Adipose tissue (tissue), 3 donors: ENCODE results near the gene MYZAP. TPM values are rescaled to one million over a fixed set of nuclear protein-coding genes. Genes with fewer than 3 reads are reported as not detected.

Source experiments
- H3K27ac ChIP-seq: one replicate; pipeline ENCODE4 v1.5.1; 2013; ENCODE audit warnings: low read depth, low read length
- WGBS, 3 donors: extraction: QIAGEN DNeasy Blood & Tissue Kit; methylation state at CpG; one replicate each; pipeline ENCODE4 v1.1.7; 2013; 5-methylcytosine and 5-hydroxymethylcytosine counted together
- polyA plus RNA-seq, 3 donors: library from polyadenylated mRNA; stranded (reverse); fragments of 200-250 nt; gene quantifications; one replicate each; pipeline ENCODE4 v1.2.3, GENCODE V29; 2013
- donor health status: healthy with polysubstance abuse.
- donor health status: Bipolar disorder and iron deficiency.
- donor health status: healthy.

MYZAP gene
- polyA plus RNA-seq, 3 donors = 8.1 to 62.3 (median 22.4) TPM

DNA sequence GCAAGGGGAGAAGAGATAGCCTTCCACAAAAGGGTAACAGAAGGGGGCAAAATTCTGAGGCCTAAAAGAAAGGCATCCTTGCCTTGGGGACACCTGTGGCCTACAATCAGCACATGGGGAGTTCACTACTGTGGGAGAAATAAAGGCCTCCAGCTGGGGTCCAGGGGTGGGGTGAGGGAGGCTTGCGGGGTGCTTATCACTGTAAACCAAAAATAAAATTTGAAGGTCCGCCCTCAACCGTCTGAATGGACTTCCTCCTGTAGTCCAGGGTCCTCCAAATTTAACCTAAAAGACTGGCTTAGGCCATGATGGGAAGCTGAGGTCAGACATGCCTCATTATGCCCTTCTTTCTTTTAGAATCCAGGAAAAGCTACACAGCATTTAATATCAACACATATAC, 112.7 kb downstream of the MYZAP start:
- no peak overlapping the region for H3K27ac ChIP-seq
- 88 to 94% (median 91%) methylated on average over 3 of the region's 3 CpGs for WGBS, 3 donors

- no peak overlapping the region for H3K27ac ChIP-seq
- WGBS, 3 donors = 77 to 82% (median 81%) methylated on average over 12 of the region's 12 CpGs
Observed at GRCh38 chr15:57705746-57706404, 114.2 kb downstream of the MYZAP start.

DNA sequence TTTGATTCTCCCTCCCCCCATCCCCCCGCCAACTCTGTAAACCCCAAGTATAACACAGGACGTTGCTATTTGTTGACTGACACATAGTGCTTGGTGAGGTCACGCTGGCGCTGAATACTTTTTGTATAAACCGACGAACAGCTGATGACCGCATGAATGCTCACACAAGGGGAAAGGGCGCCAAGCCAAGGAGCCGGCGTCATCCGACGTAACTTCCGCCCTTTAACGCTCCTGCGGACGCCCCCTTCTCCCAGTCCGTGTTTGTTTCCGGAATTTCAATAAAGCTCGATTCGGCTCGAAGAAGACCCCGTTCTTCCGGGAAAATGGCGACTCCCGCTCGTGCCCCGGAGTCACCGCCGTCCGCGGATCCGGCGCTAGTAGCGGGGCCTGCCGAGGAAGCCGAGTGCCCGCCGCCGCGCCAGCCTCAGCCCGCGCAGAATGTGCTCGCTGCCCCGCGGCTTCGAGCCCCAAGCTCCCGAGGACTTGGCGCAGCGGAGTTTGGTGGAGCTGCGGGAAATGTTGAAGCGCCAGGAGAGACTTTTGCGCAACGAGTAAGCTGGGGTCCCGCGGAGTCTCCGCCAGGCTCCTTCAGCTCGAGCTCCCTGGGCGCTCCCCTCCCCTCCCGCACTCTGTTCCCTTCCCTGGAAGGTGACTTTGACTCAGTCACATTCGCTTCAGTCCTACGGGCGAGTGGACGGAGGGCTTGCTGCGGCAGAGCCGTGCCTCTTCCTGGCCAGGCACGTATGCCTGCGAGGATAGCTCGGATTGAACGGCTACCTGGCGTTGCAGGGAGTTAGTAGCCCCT, 114.9 kb downstream of the MYZAP start, which contains the start of gene POLR2M:
TSS of gene POLR2M (plus strand) at position 310 of the 805 bp plus-strand sequence. CDS start at position 439, 129 bp downstream.
- WGBS, 3 donors = 4 to 5% (median 4%) methylated on average over 70 of the region's 70 CpGs
- H3K27ac ChIP-seq = peak within 1 kb of the TSS; percentile 51

DNA sequence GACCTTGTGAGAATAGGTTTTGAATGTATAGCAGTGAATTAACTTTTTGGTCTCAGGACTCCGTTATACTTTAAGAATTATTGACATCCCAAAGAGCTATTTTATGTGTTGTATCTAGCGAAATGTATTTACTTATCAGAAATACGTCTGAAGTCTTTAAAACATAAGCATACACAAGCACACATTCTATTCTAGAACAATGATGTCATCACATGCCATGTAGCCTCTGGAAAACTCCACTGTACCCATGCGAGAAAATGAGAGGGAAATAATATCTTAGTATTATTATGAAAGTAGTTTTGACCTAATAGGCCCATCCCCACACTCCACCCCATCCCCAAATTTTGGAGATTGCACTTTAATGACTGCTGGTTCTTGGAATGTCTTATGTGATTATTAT, 116.3 kb downstream of the MYZAP start:
- no peak overlapping the region for H3K27ac ChIP-seq
- WGBS, 3 donors = 36 to 72% (median 68%) methylated on average over 4 of the region's 4 CpGs

GRCh38 chr15:57718309-57718708, 126.6 kb downstream of the MYZAP start:
- no peak overlapping the region for H3K27ac ChIP-seq
- 39 to 90% (median 81%) methylated on average over 2 of the region's 2 CpGs for WGBS, 3 donors

GRCh38 chr15:57720867-57721266, 129.2 kb downstream of the MYZAP start:
- WGBS, 3 donors = 40 to 75% (median 45%) methylated on average over 3 of the region's 3 CpGs
- H3K27ac ChIP-seq = no peak overlapping the region

- H3K27ac ChIP-seq = no peak overlapping the region
- WGBS, 3 donors = 80 to 94% (median 91%) methylated on average over 3 of the region's 3 CpGs
Observed at GRCh38 chr15:57726411-57726810, 134.7 kb downstream of the MYZAP start.

DNA sequence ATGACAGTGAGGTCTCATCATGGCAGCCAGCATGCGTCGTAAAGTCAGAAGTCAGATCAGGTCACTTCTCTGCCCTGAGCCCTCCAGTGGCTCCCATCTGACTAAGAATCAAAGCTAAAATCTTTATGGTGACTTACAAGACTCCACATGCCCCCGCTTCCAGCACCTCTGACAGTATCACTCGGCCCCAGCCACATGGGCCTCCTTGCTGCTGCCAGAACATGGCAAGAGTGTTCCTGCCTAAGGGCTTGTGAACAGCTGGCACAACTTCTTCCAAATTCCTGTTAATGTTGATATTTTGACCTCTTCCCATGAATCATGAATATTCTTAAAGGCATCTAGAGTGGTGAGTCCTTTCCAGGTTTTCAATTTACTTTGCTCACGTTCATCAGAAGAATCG, 135.3 kb downstream of the MYZAP start:
- WGBS, 3 donors = 93 to 95% (median 93%) methylated on average over 6 of the region's 6 CpGs
- H3K27ac ChIP-seq = no peak overlapping the region

GRCh38 chr15:57728436-57728835, 136.7 kb downstream of the MYZAP start:
- WGBS, 3 donors = 94 to 98% (median 97%) methylated on average over 8 of the region's 8 CpGs
- no peak overlapping the region for H3K27ac ChIP-seq

DNA sequence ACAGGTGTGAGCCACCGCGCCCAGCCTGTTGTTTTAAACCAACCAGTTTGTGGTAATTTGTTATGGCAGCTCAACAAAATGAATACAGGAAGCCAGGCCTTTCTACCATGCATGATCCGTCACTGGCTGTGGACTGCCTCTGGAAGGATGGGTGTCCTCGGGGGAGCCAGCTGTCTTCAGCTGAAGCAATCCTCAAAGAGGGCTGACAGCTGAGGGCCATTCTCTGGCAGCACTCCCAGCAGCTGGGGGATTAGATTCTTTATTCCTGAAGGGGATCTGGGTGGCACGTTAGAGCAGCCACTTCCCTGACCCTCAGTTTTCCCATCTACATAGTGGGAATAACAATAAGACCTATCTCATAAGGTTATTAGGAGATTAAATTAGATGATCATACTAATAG, 139.2 kb downstream of the MYZAP start:
- H3K27ac ChIP-seq = no peak overlapping the region
- 82 to 88% (median 86%) methylated on average over 5 of the region's 5 CpGs for WGBS, 3 donors

GRCh38 chr15:57731530-57732103, 139.9 kb downstream of the MYZAP start:
- WGBS, 3 donors = 72 to 83% (median 79%) methylated on average over 6 of the region's 6 CpGs
- no peak overlapping the region for H3K27ac ChIP-seq

DNA sequence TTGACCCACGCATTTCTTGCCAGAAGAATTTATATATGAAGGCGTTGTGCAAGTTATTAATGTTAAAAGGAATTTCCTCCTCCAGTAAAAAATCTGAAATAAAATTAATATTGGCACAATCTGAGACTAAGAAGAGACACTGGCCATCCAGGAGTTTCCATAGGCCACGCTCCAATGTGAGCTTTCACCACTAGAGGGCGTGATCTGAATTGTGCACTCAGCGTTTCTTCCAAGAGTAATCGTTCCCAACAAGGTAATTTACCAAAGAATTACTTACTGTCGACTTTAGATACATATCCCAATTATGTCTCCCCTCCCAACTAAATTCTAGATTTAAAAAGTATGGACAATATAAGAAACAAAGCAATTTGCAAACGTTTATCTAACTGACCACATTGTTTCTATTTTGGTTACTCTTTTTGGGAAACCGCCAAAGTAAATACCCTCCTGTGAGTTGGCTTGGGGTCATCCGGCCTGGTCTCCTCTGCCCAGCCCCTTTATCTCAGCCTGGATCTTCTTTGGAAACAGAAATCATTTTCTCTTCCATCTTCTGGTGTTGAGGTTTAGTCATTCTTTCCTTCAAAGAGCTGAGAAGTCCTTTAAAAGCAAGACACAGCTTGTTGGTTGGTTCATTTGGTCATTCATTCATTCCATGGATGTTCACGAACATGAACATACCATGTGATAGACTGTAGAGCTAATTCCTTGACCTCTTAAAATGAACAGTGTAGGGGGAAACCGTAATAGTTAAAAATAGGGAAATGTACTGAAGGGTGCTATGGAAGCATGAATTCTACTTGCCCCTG, 141.0 kb downstream of the MYZAP start:
- no peak overlapping the region for H3K27ac ChIP-seq
- 40 to 41% (median 40%) methylated on average over 12 of the region's 12 CpGs for WGBS, 3 donors

DNA sequence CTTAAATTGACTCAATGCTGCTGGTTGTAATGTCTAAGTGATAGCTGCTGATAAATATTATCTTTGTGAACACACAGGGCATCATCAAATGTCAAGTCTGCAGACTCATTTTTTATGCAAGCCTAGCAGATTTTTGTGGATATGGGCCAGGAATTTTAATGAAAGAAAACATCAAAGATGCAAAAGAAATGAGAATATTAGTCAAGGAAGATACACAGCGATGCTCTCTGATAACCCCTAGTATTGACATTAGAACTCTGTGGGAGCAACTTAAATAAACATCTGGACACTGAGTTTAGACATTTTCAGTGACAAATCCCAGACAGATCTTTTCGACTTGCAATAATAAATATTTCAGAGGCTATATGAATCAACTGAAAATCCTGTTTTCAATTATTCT, 143.2 kb downstream of the MYZAP start:
- 69 to 79% (median 79%) methylated on average over 2 of the region's 2 CpGs for WGBS, 3 donors
- H3K27ac ChIP-seq = no peak overlapping the region

Other genes starting within 250 kb of the MYZAP start
- 10 to 100 TPM in 2 of 3 donors, 1 to 10 TPM in 1; 2.2 to 12.9 (median 10.3) TPM for gene CGNL1, start 215.4 kb upstream of the MYZAP start, polyA plus RNA-seq
- gene POLR2M, start 114.8 kb downstream of the MYZAP start, polyA plus RNA-seq = 100 to 1,000 TPM in 1 of 3 donors, 10 to 100 TPM in 2; 56.1 to 133 (median 81.0) TPM